HK-2 (cell line): Measurements from ENCODE around the gene TMCO2.

Experiments used
- DNase-seq: peaks from one replicate; pipeline ENCODE4 v3.0.0-alpha.2; 2018; ENCODE audit not compliant: unreplicated experiment

The TMCO2 gene

DNA sequence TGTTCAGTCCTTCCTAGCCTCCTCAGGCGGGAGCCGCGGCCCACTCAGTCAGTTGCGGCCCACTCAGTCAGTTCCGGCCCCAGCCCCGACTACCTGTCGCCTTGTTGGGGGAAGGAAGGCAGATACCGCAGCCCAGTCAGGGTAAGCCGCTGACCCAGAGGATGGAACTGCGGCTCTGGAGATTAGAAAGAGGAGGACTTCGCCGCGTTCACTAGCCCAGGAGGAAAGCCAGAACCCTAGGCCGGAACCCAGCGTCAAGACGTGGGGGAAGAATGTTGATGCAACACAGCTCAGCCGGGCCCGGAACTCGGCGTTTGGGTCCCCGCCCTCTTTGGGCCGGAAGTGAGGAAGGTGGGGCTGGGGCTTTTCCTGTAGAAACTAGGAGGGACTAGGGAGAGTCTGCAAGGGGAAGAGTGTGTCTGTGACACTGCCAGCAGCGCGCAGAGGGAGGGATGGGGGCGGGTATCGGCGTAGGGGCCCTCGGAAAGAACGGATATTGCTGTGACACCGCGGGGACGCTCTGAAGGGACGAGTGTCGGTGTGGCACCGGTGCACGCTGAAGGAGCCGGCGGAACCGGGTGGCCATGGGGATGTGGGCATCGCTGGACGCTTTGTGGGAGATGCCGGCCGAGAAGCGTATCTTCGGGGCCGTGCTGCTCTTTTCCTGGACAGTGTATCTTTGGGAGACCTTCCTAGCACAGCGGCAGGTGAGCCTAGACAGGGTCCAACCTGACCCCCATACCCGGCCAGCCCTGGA is 10.1 kb downstream of the TMCO2 start, which contains the start of gene ZMPSTE24:
TSS of gene ZMPSTE24 (plus strand) at position 549 of the 757 bp plus-strand sequence. CDS start at position 585, 36 bp downstream.
- peak; percentile 96 for DNase-seq

DNA sequence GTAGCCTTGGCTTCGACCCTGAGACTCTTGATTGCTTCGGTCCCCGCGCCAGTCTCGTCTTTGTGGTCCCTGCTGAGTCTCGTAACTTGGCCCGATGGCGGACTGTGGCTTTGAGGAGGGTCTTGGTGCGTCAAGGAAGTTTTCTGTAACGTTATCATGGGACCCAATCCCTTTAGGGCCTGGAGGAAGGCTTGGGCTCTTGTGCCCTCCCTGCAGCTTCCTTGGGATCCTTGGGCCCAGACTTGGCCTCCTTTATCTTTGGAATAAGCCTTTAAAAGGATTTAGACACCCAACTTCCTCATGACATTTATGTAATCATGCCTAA is 10.7 kb downstream of the TMCO2 start:
- DNase-seq = no peak

DNA sequence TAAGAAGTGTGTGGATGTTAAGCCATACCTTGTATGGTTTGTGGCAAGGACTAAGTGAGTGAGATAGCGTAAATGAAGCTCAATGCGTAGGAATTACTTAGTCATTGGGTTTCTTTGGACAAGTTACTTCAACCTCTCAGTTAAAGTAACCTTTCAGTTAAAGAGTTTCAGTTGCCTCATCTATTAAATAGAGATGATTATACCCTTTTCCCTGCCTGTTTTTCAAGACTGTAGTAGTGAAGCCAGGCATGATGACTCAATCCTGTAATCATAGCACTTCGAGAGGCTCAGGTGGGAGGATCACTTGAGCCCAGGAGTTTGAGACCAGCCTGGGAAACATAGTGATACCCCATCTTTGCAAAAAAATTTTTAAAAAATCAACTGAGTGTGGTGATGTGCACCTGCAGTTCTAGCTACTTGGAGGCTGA is 16.6 kb downstream of the TMCO2 start:
- no peak for DNase-seq

DNA sequence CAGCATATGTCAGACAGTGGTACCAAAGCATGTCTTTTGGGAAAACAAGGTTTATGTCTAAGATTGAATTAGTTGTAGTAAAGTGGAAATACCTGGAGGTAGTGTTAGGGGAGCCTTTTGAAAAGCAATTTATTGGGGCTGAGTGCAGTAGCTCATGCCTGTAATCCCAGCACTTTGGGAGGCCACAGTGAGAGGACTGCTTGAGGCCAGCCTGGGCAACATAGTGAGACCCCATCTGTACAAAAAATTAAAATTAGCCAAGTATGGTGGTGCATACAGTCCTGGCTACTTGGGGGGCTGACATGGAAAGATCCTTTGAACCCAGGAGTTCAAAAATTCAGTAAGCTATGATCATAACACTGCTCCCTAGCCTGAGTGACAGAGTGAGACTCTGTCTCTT is 17.6 kb downstream of the TMCO2 start:
- DNase-seq = no peak

DNA sequence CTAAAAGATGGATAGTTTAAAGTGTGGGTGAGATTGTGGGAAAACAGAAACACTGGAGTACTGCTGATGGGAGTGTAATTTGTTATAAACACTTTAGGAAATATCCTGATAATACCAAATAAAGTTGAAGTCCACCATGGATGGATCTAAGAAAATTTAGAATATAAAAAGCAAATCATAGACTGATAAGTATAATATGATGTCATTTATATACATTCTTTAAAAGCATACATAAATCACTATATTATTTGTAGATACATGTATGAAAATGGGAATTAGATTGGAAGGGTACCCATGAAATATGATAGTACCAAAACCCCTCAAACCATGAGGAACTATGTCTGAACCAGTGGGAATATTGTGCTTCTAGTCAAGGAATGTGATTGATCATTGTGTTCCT is 18.2 kb downstream of the TMCO2 start:
- no peak for DNase-seq

DNA sequence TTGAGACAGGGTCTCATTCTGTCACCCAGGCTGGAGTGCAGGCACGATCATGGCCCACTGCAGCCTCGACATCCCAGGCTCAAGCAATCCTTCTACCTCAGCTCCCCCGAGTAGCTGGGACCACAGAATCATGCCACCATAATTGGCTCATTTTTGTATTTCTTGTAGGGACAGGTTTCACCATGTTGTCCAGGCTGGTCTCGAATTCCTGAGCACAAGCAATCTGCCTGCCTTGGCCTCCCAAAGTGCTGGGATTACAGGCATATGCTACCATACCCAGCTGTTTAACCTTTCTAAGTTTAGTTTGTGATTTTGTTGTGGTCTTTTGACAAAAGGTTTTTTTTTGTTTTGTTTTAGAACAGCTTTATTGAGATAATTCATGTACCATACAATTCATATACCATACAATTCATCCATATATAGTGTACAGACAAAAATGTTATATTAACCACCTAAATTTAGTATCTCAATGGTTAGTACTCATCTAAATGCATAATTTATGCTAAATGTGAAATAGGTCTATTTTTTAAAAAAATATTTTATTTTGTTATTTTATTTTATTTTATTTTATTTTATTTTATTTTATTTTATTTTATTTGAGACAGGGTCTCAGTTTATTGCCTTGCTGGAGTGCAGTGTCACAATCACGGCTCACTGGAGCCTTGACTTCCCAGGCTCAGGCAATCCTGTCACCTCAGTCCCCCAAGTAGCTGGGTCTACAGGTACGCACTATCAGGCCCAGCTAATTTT is 19.2 kb downstream of the TMCO2 start:
- no peak for DNase-seq

DNA sequence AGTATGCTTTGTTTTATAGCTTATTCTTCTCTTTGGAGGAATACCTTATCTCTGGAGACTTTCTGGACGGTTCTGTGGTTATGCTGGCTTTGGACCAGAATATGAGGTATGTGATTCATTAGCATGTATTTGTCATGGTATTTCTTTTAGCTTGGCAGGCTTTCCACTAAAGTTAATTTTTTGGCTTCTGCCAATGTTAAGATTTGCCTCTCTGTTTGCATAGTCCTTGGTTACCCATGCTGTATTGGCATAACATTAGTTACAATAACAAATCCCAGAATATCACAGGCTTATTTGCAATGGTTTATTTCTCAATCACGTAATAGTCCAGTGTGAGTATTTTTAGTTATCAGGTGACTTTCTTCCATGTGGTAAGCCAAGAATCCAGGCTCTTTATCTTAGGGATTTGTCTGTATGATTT is 20.0 kb downstream of the TMCO2 start:
- DNase-seq = no peak

DNA sequence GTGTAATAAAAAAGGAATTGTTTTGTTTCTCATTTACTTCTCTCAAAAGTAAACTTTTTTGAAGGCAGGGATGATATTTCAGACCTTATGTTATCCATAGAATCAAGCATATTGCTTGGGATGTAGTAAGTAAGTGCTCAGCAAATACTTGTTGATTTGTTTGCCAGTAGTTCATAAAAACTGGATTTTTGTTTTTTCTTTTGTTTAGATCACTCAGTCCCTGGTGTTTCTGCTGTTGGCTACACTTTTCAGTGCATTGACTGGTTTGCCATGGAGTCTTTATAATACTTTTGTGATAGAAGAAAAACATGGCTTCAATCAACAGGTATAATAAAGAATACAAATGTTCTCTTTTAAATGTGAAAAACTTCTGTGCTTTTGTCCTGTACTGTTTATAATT is 20.5 kb downstream of the TMCO2 start:
- no peak for DNase-seq

DNA sequence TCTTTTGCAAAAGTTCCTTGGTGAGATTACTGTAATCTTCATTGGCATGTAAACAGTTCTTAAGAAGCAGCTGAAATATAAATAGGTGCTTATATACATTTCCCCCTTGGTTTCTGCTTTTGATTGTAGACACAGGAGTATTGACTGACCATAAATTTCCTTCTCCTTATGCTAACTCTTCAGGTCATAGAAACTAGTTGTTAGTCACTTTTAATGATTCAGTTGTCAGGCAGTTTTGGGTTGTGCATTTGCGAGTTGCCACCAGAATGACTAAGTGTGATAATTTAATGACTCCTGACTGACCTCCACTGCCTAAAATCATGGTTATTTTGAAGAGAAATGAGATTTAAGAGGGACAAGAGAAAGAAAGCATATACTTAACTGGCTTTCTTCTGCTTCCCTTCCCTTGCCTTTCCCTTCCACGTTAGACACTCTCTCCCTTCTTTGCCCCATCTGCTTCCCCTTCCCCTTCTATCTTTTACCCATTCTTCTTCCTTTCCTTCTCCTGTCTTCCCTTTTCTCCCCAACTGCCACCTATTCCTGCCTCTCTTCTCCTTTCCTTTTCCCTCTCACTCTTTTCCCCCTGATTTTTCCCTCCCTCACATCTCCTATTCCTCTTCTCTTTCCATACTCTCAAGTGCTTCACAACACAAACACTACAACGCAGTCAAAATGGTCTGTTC is 22.6 kb downstream of the TMCO2 start:
- DNase-seq = no peak

DNA sequence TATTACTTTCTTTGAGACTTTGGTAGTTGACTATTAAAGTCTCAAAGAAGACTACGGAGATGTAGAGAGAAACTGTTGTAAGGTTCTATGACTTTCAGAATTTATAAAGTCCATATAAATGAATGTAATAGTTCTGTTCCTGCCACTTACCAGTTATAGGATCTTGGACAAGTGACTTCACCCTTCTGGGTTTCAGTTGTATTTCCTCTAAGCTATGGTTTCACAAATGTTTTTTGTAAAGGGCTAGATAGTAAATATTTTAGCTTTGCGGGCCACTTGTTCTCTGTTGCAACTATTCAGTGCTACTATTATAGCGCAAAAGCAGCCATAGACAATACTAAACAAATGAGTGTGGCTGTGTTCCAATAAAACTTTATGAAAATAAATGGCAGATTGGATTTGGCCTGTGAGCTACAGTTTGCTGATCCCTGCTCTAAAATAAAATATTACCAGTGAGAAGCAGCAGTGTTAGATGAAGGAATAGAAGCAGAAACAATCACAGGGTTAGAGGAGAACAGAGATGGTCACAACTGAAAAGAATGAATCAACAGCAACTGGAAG is 25.0 kb downstream of the TMCO2 start:
- DNase-seq = no peak

DNA sequence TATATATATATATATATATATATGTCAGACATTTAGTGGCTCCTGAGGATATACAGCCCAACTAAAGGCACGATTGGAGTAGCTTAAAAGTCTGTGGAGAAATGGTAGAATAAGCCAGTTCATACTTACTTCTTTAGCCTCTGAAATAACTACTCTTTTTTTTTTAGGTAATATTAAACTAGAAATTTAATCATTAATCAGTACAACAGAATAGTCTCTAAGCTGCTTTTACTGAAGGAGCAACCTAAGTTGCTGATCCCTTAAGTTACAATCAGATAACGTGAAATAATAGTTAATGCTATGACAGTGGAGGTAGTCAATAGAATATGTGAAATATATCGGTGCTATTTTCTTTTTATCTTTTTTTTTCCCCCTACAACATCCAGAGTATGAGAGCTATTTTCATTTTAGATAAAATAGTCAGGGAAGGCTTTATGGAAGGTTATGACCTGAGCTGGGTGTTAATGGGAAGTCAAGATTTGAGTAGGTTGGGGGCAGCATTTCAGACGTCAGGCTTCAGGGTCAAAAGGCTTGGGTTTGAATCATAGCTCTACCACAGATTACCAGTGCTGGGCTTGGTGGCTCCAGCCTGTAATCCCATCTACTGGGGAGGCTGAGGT is 25.9 kb downstream of the TMCO2 start:
- no peak for DNase-seq

DNA sequence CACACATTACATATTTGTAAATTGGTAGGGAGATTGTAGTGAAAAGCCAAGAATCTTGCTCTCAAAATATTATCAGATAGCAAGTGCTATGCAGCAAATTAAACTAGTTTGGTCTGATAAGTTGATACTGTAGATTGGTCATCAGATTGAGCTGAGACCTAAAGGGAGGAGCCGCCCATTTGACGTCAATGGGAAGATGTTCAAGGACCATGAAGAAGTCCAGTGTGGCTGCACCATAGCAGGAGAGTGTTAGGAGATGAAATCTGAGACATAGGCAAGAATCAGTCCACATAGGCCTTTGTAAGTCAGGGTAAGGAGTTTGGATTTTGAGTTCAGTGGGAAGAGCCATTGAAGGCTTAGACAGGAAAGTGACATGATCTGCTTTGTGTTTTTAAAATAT is 26.6 kb downstream of the TMCO2 start:
- no peak for DNase-seq

DNA sequence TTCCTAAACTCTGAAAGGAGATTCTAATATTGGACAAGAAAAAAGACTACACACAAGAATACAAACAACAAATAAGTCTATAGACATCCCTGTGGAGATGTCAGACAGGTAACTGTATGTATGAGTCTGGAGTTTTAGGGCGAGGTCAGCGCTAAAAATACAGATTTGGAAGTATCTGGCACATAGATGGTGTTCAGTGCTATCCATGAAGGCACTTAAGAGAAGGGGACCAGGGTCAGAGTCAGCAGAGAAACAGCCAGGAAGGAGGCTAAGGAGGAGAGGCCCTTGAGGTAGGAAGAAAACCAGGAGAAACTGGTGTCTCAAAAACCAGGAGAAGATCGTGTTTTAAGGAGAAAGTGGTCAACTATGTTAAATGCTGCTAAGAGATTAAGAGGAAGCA is 28.4 kb downstream of the TMCO2 start:
- DNase-seq = no peak

DNA sequence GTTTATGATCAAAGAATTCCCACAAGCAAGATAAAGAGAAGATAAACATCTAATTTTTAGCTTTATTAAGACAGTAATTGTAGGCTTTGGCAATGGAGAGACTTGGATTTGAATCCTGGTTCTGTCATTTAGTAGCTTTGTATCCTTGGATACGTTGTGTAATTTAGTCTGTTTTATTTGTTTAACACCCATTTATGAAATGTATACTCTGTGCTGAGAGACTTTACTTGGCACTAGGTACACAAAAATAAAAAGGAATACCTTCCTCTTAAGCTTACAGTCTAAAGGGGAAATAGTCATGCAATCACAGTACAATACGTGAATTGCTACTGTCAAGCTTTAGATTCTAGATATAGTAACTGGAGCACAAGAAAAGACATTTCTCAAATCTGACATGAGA is 34.1 kb downstream of the TMCO2 start:
- no peak for DNase-seq

DNA sequence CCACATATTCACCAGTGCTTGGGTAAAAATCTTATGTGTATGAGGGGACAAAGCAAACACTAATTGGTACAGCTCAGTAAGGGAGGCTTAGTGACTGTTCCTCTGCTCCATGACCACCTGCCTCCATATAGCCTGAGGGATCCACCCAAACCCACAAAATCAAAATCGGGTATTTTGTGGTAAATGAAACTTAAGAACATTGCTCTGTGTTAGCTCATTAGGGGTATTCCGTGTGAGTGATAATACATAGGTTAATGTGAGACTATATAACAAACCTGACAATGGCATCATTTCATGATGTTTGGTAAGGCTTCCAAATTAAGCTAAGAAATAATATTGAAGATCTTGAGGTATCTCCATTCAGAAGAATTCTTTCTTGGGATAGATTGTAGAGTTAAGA is 43.6 kb downstream of the TMCO2 start:
- no peak for DNase-seq

DNA sequence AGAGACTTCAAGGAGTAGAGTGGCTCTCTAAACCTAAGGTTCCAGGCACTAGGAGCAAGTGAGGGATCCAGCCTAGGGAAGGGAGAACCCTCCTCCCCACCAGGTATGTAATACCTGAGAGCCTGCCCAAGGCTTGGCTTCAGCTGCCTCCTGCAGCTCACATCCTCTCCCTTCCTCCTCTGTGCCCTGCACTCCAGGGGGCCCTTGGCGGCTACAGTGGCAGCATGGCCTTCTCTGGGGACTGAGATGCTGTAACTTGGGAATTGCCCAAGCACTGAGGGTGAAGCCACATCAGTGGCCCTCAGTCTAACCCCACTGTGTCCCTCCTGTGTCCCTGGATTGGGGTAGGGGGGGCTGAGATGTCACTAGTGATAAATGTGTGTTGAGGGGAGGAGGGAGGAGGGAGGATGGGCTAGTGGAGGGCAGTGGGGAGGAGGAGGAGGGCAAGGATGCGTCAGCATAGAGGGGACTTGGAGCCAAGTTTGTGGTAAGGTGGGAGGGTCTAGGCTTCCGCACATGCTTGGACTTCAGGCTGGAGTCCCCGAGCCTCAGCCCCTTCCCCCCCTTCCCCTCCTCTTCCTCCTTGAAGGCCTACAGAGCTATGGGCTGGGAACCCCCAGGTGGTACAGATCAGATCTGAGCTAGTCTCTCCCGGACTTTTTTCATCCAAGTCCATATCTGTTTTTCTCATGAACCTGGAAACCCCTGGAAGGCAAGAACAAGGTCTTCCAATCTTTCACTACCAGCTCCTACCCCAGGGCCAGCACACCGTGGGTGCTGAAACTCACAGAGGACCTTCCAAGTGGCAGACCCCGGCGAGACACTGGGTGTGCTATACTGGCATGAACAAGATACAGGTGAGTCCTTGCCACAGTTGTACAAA is 51.9 kb downstream of the TMCO2 start:
- DNase-seq = no peak

DNA sequence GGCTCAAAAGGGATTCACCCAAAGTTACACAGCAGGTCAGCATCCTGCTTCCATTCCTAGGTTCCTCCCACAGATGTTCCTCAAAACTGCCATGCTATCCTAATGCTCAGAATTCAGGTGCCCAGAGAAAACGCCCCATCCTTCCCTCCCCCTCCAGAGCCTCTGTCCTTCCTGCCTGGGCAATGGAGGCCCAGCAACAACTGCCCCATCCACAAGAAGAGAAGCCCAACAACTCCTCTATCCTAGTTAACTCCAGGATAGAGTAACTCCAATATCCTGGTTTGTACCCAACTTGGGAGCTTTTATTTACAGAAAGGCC is 52.5 kb downstream of the TMCO2 start:
- DNase-seq = no peak

DNA sequence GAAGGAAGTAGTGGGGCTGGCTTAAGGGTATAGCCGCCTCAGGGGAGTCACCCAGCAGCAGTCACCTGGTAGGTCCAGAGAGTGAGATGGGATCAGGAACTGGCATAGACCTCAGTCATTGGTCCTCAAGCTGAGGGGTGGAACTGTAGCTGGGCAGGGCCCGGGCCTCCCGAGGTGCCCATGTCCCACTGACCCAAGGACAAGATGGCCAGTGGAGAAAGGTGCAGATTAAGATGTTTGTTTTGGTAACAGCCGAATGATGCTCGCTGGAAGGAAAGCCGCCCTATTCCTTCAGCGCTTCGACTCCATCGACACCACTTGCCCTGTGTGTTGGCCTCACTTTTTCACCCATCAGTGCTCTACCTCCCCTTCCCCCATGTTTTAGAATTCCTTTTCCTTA is 52.9 kb downstream of the TMCO2 start:
- no peak for DNase-seq

DNA sequence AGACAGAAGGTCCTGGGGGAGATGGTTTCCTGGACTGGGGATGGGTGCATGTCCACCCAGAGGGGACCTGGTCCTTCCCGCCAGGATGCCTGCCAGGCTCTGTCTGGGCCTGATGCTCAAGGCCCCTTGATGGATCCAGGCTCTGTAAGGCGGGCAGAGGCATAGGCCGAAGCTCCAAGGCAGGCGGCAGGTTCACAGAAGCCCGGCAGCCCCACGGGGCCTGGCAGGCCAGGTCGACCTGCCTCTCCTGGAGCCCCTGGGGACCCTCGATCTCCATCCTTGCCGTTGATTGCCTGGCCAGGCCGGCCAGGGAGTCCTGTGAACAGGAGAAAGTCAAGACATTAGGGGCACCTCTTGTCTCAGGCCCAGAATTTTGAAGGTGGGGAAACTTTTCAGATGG is 53.3 kb downstream of the TMCO2 start:
- no peak for DNase-seq
